Stimulated activated CD8-positive, alpha-beta memory T cell treated with anti-CD3 and anti-CD28 coated beads, Interleukin-15, amount 100 ng/mL, for 1 hour (primary cell): Measurements from ENCODE around the gene DOCK9.

Experiments
- DNase-seq: peaks from one replicate; pipeline ENCODE4 v3.0.0-alpha.2; 2020; ENCODE audit warnings: low read depth

DOCK9 gene

GRCh38 chr13:98997738-98998641 is 20.1 kb upstream of the DOCK9 start:
- DNase-seq: no peak

GRCh38 chr13:98997011-98997730 is 19.3 kb upstream of the DOCK9 start:
- no peak for DNase-seq

GRCh38 chr13:98996046-98996445 is 18.2 kb upstream of the DOCK9 start:
- DNase-seq: no peak

GRCh38 chr13:98994896-98995295 is 17.0 kb upstream of the DOCK9 start:
- no peak for DNase-seq

- DNase-seq: no peak
Observed at GRCh38 chr13:98994080-98994479, 16.2 kb upstream of the DOCK9 start.

GRCh38 chr13:98992355-98992754 is 14.5 kb upstream of the DOCK9 start:
- no peak for DNase-seq

GRCh38 chr13:98990701-98991100 is 12.8 kb upstream of the DOCK9 start:
- DNase-seq: no peak

- no peak for DNase-seq
Observed at GRCh38 chr13:98989469-98990235, 11.8 kb upstream of the DOCK9 start.

- no peak for DNase-seq
Observed at GRCh38 chr13:98988780-98989179, 10.9 kb upstream of the DOCK9 start.

GRCh38 chr13:98988277-98988676 is 10.4 kb upstream of the DOCK9 start:
- no peak for DNase-seq

GRCh38 chr13:98987275-98987674 is 9.4 kb upstream of the DOCK9 start:
- DNase-seq: no peak

GRCh38 chr13:98986226-98986846 is 8.5 kb upstream of the DOCK9 start:
- DNase-seq: no peak

- DNase-seq: no peak
Observed at GRCh38 chr13:98985591-98985990, 7.7 kb upstream of the DOCK9 start.

GRCh38 chr13:98984983-98985382 is 7.1 kb upstream of the DOCK9 start:
- no peak for DNase-seq

GRCh38 chr13:98984118-98984517 is 6.3 kb upstream of the DOCK9 start:
- DNase-seq: no peak

GRCh38 chr13:98983182-98983581 is 5.3 kb upstream of the DOCK9 start:
- no peak for DNase-seq

- no peak for DNase-seq
Observed at GRCh38 chr13:98981369-98982080, 3.7 kb upstream of the DOCK9 start.

GRCh38 chr13:98979012-98979660 is 1.3 kb upstream of the DOCK9 start:
- no peak for DNase-seq

GRCh38 chr13:98978280-98978679 is 416 bp upstream of the DOCK9 start:
- DNase-seq: no peak

- DNase-seq: no peak
Observed at GRCh38 chr13:98976941-98977340, 923 bp downstream of the DOCK9 start.

- DNase-seq: no peak
Observed at GRCh38 chr13:98976338-98976737, 1.5 kb downstream of the DOCK9 start.
